SH-SY5Y (cell line): ENCODE data around the gene VIPAS39.

Experiments
- GATA2 ChIP-seq: IDR thresholded peaks from 2 replicates; pipeline ENCODE4 v1.6.1; 2011; ENCODE audit warnings: mild to moderate bottlenecking, low read depth, low read length
- GATA3 ChIP-seq: IDR thresholded peaks from 2 replicates; pipeline ENCODE4 v1.6.1; 2011; ENCODE audit warnings: low read depth, mild to moderate bottlenecking, low read length, moderate library complexity

DNA sequence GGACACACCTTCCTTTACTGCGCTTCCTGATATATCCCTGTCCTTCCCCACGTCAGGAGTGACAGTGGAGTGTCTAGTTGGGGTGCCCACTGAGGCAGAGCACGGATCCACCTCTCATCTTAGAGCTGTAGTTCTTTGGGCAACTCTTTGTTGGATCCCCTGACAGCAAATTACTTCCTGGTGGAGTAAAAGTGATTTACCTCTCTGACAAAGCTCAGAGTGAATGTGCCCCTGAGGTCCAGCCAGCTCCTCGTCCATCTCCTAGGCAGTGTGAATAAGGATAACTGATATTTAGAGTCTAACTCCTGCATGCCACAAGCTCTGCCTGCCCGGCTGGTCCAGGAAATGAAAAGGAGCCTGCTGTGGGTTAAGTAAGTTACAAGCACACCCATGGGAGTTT, 16.5 kb upstream of the VIPAS39 start:
- TF ChIP-seq GATA2, result no peak
- TF ChIP-seq GATA3, result no peak
